WERI-Rb-1 (cell line): ENCODE data around the gene DCLRE1B.

ENCODE experiments used
- DNase-seq: peaks from one replicate; pipeline ENCODE4 v3.0.0-alpha.2; 2020
- H3K27ac ChIP-seq: fragments of 250-450 bp; sonication (Bioruptor Pico); 2 replicates; pipeline ENCODE4 v1.5.1; 2020; ENCODE audit warnings: mild to moderate bottlenecking, moderate library complexity
- H3K27me3 ChIP-seq: fragments of 250-450 bp; sonication (Bioruptor Pico); 2 replicates; pipeline ENCODE4 v1.5.1; 2021; ENCODE audit warnings: mild to moderate bottlenecking, low read depth, moderate library complexity; ENCODE audit not compliant: insufficient read depth, severe bottlenecking
- H3K36me3 ChIP-seq: fragments of 250-450 bp; sonication (Bioruptor Pico); 2 replicates; pipeline ENCODE4 v1.5.1; 2020; ENCODE audit warnings: mild to moderate bottlenecking, moderate library complexity
- H3K4me3 ChIP-seq: 2 replicates; pipeline ENCODE4 v1.5.1; 2011; ENCODE audit warnings: low read depth, mild to moderate bottlenecking, control low read depth, low read length
- H3K9me3 ChIP-seq: fragments of 250-450 bp; sonication (Bioruptor Pico); 2 replicates; pipeline ENCODE4 v1.5.1; 2021; ENCODE audit warnings: mild to moderate bottlenecking, moderate library complexity; ENCODE audit not compliant: severe bottlenecking
- CTCF ChIP-seq: IDR thresholded peaks from 2 replicates; pipeline ENCODE4 v1.5.1; 2011; ENCODE audit warnings: low read depth, mild to moderate bottlenecking, control low read depth, inconsistent platforms, low read length

The DCLRE1B gene

DNA sequence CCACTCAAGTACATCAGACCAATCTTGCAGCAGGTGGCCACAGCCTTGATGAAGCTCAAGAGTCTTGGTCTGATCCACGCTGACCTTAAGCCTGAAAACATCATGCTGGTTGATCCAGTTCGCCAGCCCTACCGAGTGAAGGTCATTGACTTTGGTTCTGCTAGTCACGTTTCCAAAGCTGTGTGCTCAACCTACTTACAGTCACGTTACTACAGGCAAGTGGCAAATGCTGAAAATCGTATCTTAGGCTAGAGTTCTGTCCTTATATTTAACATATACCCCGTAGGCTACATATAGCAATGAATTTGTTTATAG lies 36.1 kb downstream of the DCLRE1B start:
- Histone ChIP-seq H3K4me3 (no peak overlapping the region), H3K27ac (peak overlapping the region; percentile 33; the same call in 1 of the 2 replicates), H3K9me3 (no peaks in the 10 kb centered on the region), H3K36me3 (peaks cover 47% of the 10 kb centered on the region), H3K27me3 (no peaks in the 10 kb centered on the region)
- TF ChIP-seq CTCF = no peak
- DNase-seq = no peak

- Histone ChIP-seq H3K4me3 (no peak overlapping the region), H3K27me3 (no peaks in the 10 kb centered on the region), H3K27ac (no peak overlapping the region), H3K9me3 (no peaks in the 10 kb centered on the region), H3K36me3 (peaks cover 47% of the 10 kb centered on the region)
- no peak for DNase-seq
- TF ChIP-seq CTCF = no peak
Measured at GRCh38 chr1:113942527-113942926, 37.4 kb downstream of the DCLRE1B start.

DNA sequence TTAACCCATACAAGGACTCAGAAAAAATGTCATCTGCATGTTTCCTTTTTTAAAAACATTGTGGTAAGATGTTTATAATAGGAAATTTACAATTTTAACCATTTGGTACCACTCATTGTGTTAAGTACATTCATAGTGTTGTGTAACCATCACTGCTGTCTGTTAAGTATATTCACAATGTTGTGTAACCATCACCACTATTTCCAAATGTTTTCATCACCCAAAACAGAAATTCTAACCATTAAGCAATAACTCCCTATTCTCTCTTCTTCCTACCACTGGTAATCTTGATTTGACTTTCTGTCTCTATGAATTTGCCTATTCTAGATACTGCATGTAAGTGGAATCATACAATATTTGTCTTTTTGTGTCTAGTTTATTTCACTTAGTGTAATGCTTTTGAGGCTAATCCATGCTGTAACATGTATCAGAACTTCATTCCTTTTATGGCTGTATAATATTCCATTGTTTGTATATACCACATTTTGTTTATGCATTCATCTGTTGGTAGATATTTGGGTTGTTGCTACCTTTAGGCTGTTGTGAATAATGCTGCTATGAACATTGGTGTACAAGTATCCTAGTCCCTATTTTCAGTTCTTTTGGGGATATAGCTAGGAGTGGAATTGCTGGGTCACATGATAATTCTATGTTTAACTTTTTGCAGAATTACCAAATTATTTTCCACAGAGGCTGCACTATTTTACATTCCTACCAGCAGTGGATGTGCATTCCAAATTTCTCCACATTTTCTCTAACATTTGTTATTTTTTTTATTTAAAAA lies 38.1 kb downstream of the DCLRE1B start:
- no peaks in the 10 kb centered on the region for H3K27me3 ChIP-seq
- H3K36me3 ChIP-seq = peaks cover 47% of the 10 kb centered on the region
- H3K9me3 ChIP-seq = no peaks in the 10 kb centered on the region
- TF ChIP-seq CTCF = no peak
- H3K4me3 ChIP-seq = no peak overlapping the region
- no peak for DNase-seq
- no peak overlapping the region for H3K27ac ChIP-seq

DNA sequence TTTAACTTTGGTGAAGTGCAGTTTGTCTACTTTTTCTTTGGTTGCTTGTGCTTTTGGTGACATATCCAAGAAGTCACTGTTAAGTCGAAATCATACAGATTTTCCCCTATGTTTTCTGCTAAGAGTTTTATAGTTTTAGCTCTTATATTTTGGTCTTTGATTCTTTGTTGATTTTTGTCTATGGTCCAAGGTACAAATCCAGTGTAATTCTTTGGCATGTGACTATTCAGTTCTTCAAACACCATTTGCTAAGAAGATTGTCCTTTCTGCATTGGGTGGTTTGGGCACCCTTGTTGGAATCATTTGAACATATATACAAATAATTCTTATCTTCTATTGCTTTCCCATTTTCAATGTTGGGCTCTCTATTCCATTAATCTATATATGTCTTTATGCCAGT lies 40.2 kb downstream of the DCLRE1B start:
- peaks cover 47% of the 10 kb centered on the region for H3K36me3 ChIP-seq
- TF ChIP-seq CTCF = no peak
- no peaks in the 10 kb centered on the region for H3K27me3 ChIP-seq
- H3K9me3 ChIP-seq = no peaks in the 10 kb centered on the region
- H3K4me3 ChIP-seq = no peak overlapping the region
- H3K27ac ChIP-seq = no peak overlapping the region
- no peak for DNase-seq

GRCh38 chr1:113946112-113946511 lies 41.0 kb downstream of the DCLRE1B start:
- Histone ChIP-seq H3K27ac (peak overlapping the region; percentile 94), H3K27me3 (no peaks in the 10 kb centered on the region), H3K9me3 (no peaks in the 10 kb centered on the region), H3K36me3 (peaks cover 45% of the 10 kb centered on the region), H3K4me3 (no peak overlapping the region)
- DNase-seq = no peak
- TF ChIP-seq CTCF = no peak
